H1 (cell line): Measurements from ENCODE around the gene STAT3. TPM values are rescaled to one million over a fixed set of nuclear protein-coding genes. Genes with fewer than 3 reads are reported as not detected.
"Not testable (repeated sequence)": the region's sequence is repeated elsewhere in the genome, so short reads cannot be mapped to it uniquely, and the experiment has no call there.

Experiments used
- CTCF ChIA-PET: fragments of 300-600 bp; sonication (Branson Sonifier 250); formaldehyde crosslinking; loops from one replicate; lab custom pipeline; 2021; ENCODE audit not compliant: partially characterized antibody; lab: Charles Lee
- POLR2A ChIA-PET: fragments of 300-600 bp; sonication (Branson Sonifier 250); formaldehyde crosslinking; loops from one replicate; lab custom pipeline; 2021; ENCODE audit warnings: inconsistent platforms; ENCODE audit not compliant: partially characterized antibody; lab: Charles Lee
- DNase-seq, 2 experiments: peaks; one replicate each; pipeline versions ENCODE4 v3.0.0 to v3.0.0-alpha.2; 2010 to 2022; ENCODE audit warnings: low spot score in 2 of 2, low read depth in 1 of 2, mixed read lengths in 1 of 2
- FAIRE-seq: peaks from 2 replicates; lab custom pipeline; 2011; peaks lifted over from hg19 to GRCh38; lab: Jason Lieb, UNC
- H2AFZ ChIP-seq: 2 replicates; pipeline ENCODE4 v1.8.1; 2012; ENCODE audit warnings: low read length, inconsistent platforms
- H2AK5ac ChIP-seq: 2 replicates; pipeline ENCODE4 v1.6.1; 2013; ENCODE audit warnings: low read depth, low read length
- H2BK120ac ChIP-seq: replicated peaks from 2 replicates; pipeline ENCODE3; 2013; ENCODE audit warnings: low read depth, low read length, inconsistent platforms
- H2BK12ac ChIP-seq: 2 replicates; pipeline ENCODE4 v1.6.1; 2013; ENCODE audit warnings: low read depth, low read length
- H2BK15ac ChIP-seq: 2 replicates; pipeline ENCODE4 v1.6.1; 2013; ENCODE audit warnings: low read length
- H2BK20ac ChIP-seq: 2 replicates; pipeline ENCODE4 v1.6.1; 2013; ENCODE audit warnings: low read length
- H2BK5ac ChIP-seq: 2 replicates; pipeline ENCODE4 v1.6.1; 2013; ENCODE audit warnings: low read depth, low read length
- H3K14ac ChIP-seq: 2 replicates; pipeline ENCODE4 v1.6.1; 2013; ENCODE audit warnings: inconsistent platforms; ENCODE audit not compliant: insufficient read length
- H3K18ac ChIP-seq: 2 replicates; pipeline ENCODE4 v1.6.1; 2013; ENCODE audit warnings: low read length; ENCODE audit errors: extremely low read depth
- H3K23ac ChIP-seq: 2 replicates; pipeline ENCODE4 v1.6.1; 2013; ENCODE audit warnings: inconsistent platforms; ENCODE audit not compliant: insufficient read length
- H3K23me2 ChIP-seq: 2 replicates; pipeline ENCODE4 v1.6.1; 2013; ENCODE audit warnings: low read depth, low read length
- H3K27ac ChIP-seq: 2 replicates; pipeline ENCODE4 v1.6.1; 2011; ENCODE audit warnings: low read depth, low read length, inconsistent platforms
- H3K27me3 ChIP-seq, 4 experiments: replicated peaks in 1 of 4; 1 replicate in 1 of 4; 2 replicates in 3 of 4; pipeline versions ENCODE4 v1.6.1 to v1.8.1; 2011 to 2013; ENCODE audit warnings: low read length in 3 of 4, mild to moderate bottlenecking in 3 of 4, inconsistent platforms in 2 of 4, mixed read lengths in 2 of 4, moderate library complexity in 1 of 4; ENCODE audit not compliant: control insufficient read depth in 3 of 4, insufficient read depth in 3 of 4; ENCODE audit errors: extremely low read depth in 1 of 4
- H3K36me3 ChIP-seq, 4 experiments: 2 replicates each; pipeline versions ENCODE4 v1.6.1 to v1.8.1; 2011 to 2013; ENCODE audit warnings: mild to moderate bottlenecking in 4 of 4, low read length in 3 of 4, moderate library complexity in 2 of 4, control low read depth in 1 of 4, inconsistent platforms in 1 of 4; ENCODE audit not compliant: insufficient read depth in 4 of 4, control insufficient read depth in 2 of 4
- H3K4ac ChIP-seq: replicated peaks from 2 replicates; pipeline ENCODE3; 2013; ENCODE audit warnings: low read length, low read depth, mixed read lengths, inconsistent platforms; ENCODE audit not compliant: insufficient read length
- H3K4me1 ChIP-seq, 4 experiments: replicated peaks in 1 of 4; 1 replicate in 1 of 4; 2 replicates in 3 of 4; pipeline versions ENCODE4 v1.6.1 to v1.8.1; 2011 to 2013; ENCODE audit warnings: low read length in 3 of 4, inconsistent platforms in 2 of 4, mixed read lengths in 1 of 4; ENCODE audit not compliant: insufficient read depth in 4 of 4, control insufficient read depth in 3 of 4
- H3K4me2 ChIP-seq, 2 experiments: 2 replicates each; pipeline versions ENCODE4 v1.6.1 to v1.8.1; 2011 to 2013; ENCODE audit warnings: low read depth in 2 of 2, low read length in 2 of 2, control low read depth in 1 of 2, inconsistent platforms in 1 of 2, mild to moderate bottlenecking in 1 of 2; ENCODE audit not compliant: insufficient read depth in 1 of 2
- H3K4me3 ChIP-seq, 4 experiments: fragments of 200-600, 300-600 bp in 1 of 4; sonication (generic), shearing (Covaris generic), sonication (Bioruptor Twin) in 1 of 4; 2 replicates each; pipeline versions ENCODE4 v1.5.1 to v1.8.1; 2011 to 2016; ENCODE audit warnings: low read length in 4 of 4, low read depth in 3 of 4, control low read depth in 2 of 4, inconsistent platforms in 2 of 4, mild to moderate bottlenecking in 2 of 4, mixed read lengths in 1 of 4, moderate library complexity in 1 of 4; ENCODE audit not compliant: insufficient read depth in 2 of 4; ENCODE audit errors: extremely low read depth in 1 of 4
- H3K56ac ChIP-seq: replicated peaks from 2 replicates; pipeline ENCODE3; 2013; ENCODE audit warnings: low read depth, mild to moderate bottlenecking, mixed read lengths, low read length, inconsistent platforms; ENCODE audit not compliant: insufficient read length
- H3K79me1 ChIP-seq: 2 replicates; pipeline ENCODE4 v1.6.1; 2013; ENCODE audit warnings: low read depth, low read length, control low read depth
- H3K79me2 ChIP-seq, 2 experiments: 2 replicates each; pipeline versions ENCODE4 v1.6.1 to v1.8.1; 2012 to 2013; ENCODE audit warnings: low read length in 2 of 2, mild to moderate bottlenecking in 2 of 2, inconsistent platforms in 1 of 2; ENCODE audit not compliant: insufficient read depth in 2 of 2, control insufficient read depth in 1 of 2
- H3K9ac ChIP-seq, 4 experiments: replicated peaks in 1 of 4; 1 replicate in 1 of 4; 2 replicates in 3 of 4; pipeline versions ENCODE4 v1.6.1 to v1.8.1; 2011 to 2013; ENCODE audit warnings: low read depth in 3 of 4, low read length in 3 of 4, control low read depth in 2 of 4, mild to moderate bottlenecking in 2 of 4, moderate library complexity in 2 of 4, inconsistent platforms in 1 of 4; ENCODE audit errors: extremely low read depth in 1 of 4
- H3K9me3 ChIP-seq, 2 experiments: 2 replicates each; pipeline versions ENCODE4 v1.6.1 to v1.8.1; 2012 to 2013; ENCODE audit warnings: mild to moderate bottlenecking in 2 of 2, moderate library complexity in 2 of 2, control low read depth in 1 of 2, inconsistent platforms in 1 of 2, low read depth in 1 of 2, low read length in 1 of 2, mixed read lengths in 1 of 2; ENCODE audit not compliant: insufficient read depth in 2 of 2
- H4K20me1 ChIP-seq, 2 experiments: replicated peaks in 1 of 2; 2 replicates each; pipeline versions ENCODE3 to v1.8.1; 2011 to 2013; ENCODE audit warnings: inconsistent platforms in 2 of 2, low read length in 2 of 2, mild to moderate bottlenecking in 1 of 2; ENCODE audit not compliant: insufficient read depth in 2 of 2, control insufficient read depth in 1 of 2
- H4K5ac ChIP-seq: 2 replicates; pipeline ENCODE4 v1.6.1; 2013; ENCODE audit warnings: low read length, low read depth, mixed read lengths, inconsistent platforms; ENCODE audit not compliant: insufficient read length
- H4K8ac ChIP-seq: 2 replicates; pipeline ENCODE4 v1.8.0; 2013; ENCODE audit warnings: mild to moderate bottlenecking, moderate library complexity, low read length, inconsistent platforms; ENCODE audit not compliant: insufficient read depth; ENCODE audit errors: extremely low read depth
- H4K91ac ChIP-seq: replicated peaks from 2 replicates; pipeline ENCODE3; 2013; ENCODE audit warnings: low read length, mixed read lengths, inconsistent platforms; ENCODE audit not compliant: insufficient read length
- WGBS, 2 experiments: shearing (Covaris generic) in 1 of 2; methylation state at CpG; one replicate each; pipeline versions ENCODE4 v1.1.6 to v1.1.7; 2013 to 2015; ENCODE audit warnings: low lambda C conversion rate in 2 of 2, mixed read lengths in 2 of 2, inconsistent platforms in 1 of 2, low coverage in 1 of 2, missing lambda C conversion rate in 1 of 2; ENCODE audit not compliant: insufficient replicate concordance in 2 of 2, insufficient coverage in 1 of 2, insufficient read length in 1 of 2; ENCODE audit errors: extremely low coverage in 1 of 2, missing lambda C conversion rate in 1 of 2; 5-methylcytosine and 5-hydroxymethylcytosine counted together
- polyA plus RNA-seq, 7 experiments: library from polyadenylated mRNA; depleted of rRNA in 3 of 7; stranded (reverse) in 5 of 7; unstranded in 2 of 7; fragments of >200 nt in 5 of 7; fragments of 200-250 nt in 2 of 7; gene quantifications; 1 replicate in 5 of 7; 2 replicates in 1 of 7; 4 replicates in 1 of 7; pipeline versions ENCODE4 v1.2.1 to v1.2.3, GENCODE V29; 2011 to 2013; ENCODE audit warnings: missing spikeins in 2 of 7, mixed read lengths in 2 of 7
- total RNA-seq: library from RNA; stranded (reverse); fragmentation: NEBNext Ultra II Directional; extraction: Animal tissue kit (Norgen Biotek cat#: 25700); gene quantifications from 2 replicates; pipeline ENCODE4 v1.2.1, GENCODE V29; 2021

Gene STAT3
- total and polyA plus RNA-seq, 2 of the 8 experiments (the other 6 are each of a cell fraction or from before 2014, with no cell fraction given): 38.4 to 94.1 TPM

DNA sequence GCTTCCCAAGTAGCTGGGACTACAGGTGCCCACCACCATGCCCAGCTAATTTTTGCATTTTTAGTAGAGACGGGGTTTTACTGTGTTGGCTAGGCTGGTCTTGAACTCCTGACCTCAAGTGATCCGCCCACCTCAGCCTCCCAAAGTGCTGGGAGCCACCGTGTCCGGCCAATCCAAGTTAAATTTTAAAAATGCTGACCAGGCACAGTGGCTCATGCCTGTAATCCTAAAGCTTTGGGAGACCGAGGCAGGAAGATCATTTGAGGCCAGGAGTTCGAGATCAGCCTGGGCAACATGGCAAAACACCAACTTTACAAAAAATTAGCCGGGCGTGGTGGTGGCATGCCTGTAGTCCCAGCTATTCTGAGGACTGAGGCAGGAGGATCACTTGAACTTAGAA is 3.2 kb upstream of the STAT3 start:
- peaks cover 3 to 14% (median 6%) of the 10 kb centered on the region in 4 experiments for H3K4me1 ChIP-seq
- H3K18ac ChIP-seq, H3K27ac ChIP-seq, H2AFZ ChIP-seq, H2AK5ac ChIP-seq, H3K56ac ChIP-seq, H2BK5ac ChIP-seq, H4K91ac ChIP-seq, H4K20me1 ChIP-seq, DNase-seq, H3K36me3 ChIP-seq, H3K4me2 ChIP-seq, H3K27me3 ChIP-seq, H2BK15ac ChIP-seq, H3K23me2 ChIP-seq, H3K4me3 ChIP-seq, H4K5ac ChIP-seq, H3K23ac ChIP-seq, H3K4ac ChIP-seq, H2BK12ac ChIP-seq, H3K14ac ChIP-seq, H3K9ac ChIP-seq, FAIRE-seq, H2BK120ac ChIP-seq, H4K8ac ChIP-seq, H3K79me1 ChIP-seq, H2BK20ac ChIP-seq, H3K9me3 ChIP-seq: not testable (repeated sequence)
- CTCF ChIA-PET: interaction anchor here (0.6 to 7.9 kb wide), 4 partner anchors 9 to 69 kb away, joined by 3 to 60 read pairs (median 6); no protein-coding TSS in a partner anchor
- POLR2A ChIA-PET: interaction anchor here (0.6 to 1.5 kb wide), 2 partner anchors 14 to 173 kb away, joined by 3 to 4 read pairs; no protein-coding TSS in a partner anchor
- WGBS, 2 experiments: 95% methylated on average over 8 of the region's 8 CpGs; no CpG with 5 or more reads in 1 of the 2 experiments
- H3K79me2 ChIP-seq: peaks cover 9 to 11% of the 10 kb centered on the region in 2 experiments
